ENCODE data around the gene TNS3.

Gene TNS3

DNA sequence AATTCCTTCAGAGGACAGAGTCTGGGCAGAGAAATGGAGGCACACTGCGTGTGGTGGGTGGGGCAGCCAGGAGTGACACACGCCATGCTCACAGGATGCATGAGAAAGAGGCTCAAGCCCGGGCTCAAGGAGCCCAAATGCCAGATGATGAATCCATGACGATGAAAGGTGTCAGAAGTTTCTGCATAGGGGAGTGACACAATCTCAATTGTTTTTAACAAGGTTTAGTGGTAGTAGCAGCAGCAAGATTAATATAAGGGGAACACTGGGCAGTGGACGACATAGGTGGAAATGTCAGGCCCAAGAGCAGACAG, 126.1 kb downstream of the TNS3 start:
- CTCF ChIA-PET = interaction anchor here (1.2 to 2.6 kb wide), 2 partner anchors 11 to 190 kb away, joined by 3 to 7 read pairs; no protein-coding TSS in a partner anchor

GRCh38 chr7:47454974-47455871, 126.7 kb downstream of the TNS3 start:
- TF ChIP-seq CTCF (IDR thresholded peaks at IDR 0.05; ENCODE audit: control extremely low read depth, extremely low read depth, low read depth, missing control alignments) = no peak
- no peak for DNase-seq (ENCODE audit: extremely low spot score)
- POLR2A ChIA-PET = no interaction called here
- CTCF ChIA-PET = interaction anchor here (1.2 to 2.6 kb wide), 2 partner anchors 11 to 189 kb away, joined by 3 to 7 read pairs; no protein-coding TSS in a partner anchor

More for the DNA sequence above, 126.1 kb downstream of the TNS3 start:
- no peak for DNase-seq (ENCODE audit: extremely low spot score)
- no peak for TF ChIP-seq CTCF (IDR thresholded peaks at IDR 0.05; ENCODE audit: control extremely low read depth, extremely low read depth, low read depth, missing control alignments)
- POLR2A ChIA-PET = no interaction called here

DNA sequence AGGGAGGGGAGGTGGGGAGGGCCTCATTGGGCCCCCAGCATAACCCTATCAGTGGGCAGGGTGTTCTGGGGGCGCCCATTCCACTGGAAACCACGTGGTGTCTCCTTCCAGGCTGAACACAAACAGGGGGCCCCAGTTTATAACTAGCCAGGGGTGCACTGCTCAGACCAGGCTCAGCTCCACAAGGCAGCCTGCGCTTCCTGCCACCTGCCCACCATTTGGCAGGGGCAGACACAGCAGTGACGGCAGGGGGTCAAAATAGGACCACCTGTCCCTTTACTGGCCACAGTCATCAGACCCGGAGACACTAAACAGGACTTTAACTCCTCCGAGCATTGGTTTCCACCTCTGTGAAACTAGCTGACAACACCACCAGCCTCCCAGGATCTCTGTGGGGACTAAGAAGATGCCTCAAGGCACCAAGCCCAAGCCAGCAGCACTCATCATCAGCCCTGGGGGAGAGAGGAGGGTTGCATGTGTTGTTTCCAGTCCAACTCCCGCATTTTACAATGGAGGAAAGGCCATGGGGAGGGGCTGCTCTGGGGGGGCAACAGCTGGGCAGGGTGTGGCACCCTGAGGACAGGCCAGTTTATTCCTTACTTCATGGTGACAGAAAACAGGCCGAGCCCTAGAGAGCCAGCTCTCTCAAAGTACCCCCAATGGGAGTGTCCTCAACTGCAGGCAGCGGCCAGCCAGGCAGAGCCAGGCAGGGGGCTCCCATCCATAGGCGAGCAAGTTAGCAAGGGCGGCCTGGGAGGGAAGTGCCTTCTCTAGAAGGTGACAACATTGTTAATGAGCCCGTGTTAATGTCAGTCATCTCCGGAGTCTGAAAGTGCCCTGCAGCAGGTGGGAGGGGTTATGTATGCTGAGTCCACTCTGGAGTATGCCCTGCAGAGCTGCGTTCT, 127.6 kb downstream of the TNS3 start:
- POLR2A ChIA-PET = no interaction called here
- DNase-seq (ENCODE audit: extremely low spot score) = no peak

DNA sequence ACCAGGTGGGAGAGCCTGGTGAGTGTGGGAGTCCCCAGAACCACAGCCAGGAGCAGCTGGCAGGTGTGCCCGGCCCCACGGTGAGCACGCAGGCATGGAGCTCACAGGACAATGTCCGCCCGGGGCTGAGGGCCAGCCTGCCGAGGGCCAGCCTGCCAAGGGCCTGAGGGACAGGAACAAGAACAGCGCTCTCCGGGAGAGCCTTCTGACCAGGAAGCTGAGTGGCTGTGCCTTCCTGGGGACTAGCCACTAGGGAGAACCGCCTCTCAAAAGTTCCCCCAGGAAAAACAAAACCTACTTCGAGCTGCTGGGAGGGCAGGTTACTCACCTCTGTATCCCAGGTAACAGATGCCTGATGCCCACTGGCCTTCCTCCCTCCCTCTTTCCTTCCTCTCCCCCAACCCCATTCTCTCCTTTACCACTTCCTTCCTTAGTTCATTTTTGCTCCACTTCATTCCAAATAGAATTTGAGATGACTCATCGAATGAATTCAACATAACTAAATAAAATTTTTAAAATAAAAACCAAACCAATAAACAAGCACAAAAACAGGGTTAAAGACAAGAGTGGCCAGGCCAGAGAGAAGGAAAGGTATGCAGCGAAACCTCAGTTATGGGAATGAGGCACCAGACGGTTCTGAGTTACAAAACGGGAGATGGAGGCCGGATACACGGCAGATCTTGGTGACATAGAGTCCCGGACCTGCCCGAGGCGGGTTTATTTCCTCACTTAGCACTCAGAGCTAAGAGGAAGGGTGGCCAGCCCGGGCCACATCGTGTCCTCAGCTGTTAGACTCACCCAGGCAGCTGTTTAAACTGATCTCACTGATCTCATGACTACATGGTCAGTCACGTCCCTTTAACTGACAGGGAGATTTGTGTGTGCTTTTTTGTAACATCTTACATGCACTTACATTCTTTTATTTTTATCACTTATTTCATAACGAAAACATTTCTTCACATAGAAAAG, 128.5 kb downstream of the TNS3 start:
- TF ChIP-seq CTCF (IDR thresholded peaks at IDR 0.05; ENCODE audit: control extremely low read depth, extremely low read depth, low read depth, missing control alignments) = no peak
- DNase-seq (ENCODE audit: extremely low spot score) = no peak
- CTCF ChIA-PET = interaction anchor here (1.2 to 1.5 kb wide), 3 partner anchors 8 to 24 kb away, joined by 3 to 4 read pairs (median 3); no protein-coding TSS in a partner anchor
- POLR2A ChIA-PET = no interaction called here

More for the DNA sequence above, 127.6 kb downstream of the TNS3 start:
- no peak for TF ChIP-seq CTCF (IDR thresholded peaks at IDR 0.05; ENCODE audit: control extremely low read depth, extremely low read depth, low read depth, missing control alignments)
- CTCF ChIA-PET = interaction anchor here (1.2 to 2.6 kb wide), 3 partner anchors 9 to 188 kb away, joined by 3 to 7 read pairs (median 4); no protein-coding TSS in a partner anchor

DNA sequence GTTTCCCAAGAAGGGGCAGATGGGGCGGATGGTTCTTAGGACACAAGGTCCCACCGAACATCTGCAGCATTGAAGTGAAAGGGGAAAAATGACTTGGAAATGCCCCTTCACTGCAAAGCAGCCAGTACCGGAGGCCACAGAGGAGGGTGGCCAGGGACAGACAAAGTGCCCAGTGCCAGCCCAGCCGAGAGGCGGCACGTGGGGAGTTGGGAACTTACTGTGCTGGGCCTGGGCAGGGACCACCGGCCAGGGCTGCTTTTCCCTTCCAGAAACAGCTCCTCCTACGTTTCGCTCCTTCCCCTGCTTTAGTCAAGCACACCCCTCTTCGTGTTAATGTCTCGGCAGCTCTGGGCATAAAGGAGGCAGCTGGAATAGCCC, 129.2 kb downstream of the TNS3 start:
- DNase-seq (ENCODE audit: extremely low spot score) = no peak
- ChIA-PET CTCF (interaction anchor here (1.2 to 1.6 kb wide), 3 partner anchors 13 to 186 kb away, joined by 3 to 4 read pairs (median 3); no protein-coding TSS in a partner anchor), POLR2A (no interaction called here)
- TF ChIP-seq CTCF (IDR thresholded peaks at IDR 0.05; ENCODE audit: control extremely low read depth, extremely low read depth, low read depth, missing control alignments) = no peak

Measured in GM10248 (cell line).